Right lobe of liver (tissue), 4 donors: ENCODE measurements around the gene NPHP1.

Source experiments
- CTCF ChIP-seq, 4 donors: fragments of 200-600 bp in 3 of 4; fragments of 450-650 bp in 1 of 4; IDR thresholded peaks; one replicate each; pipeline versions ENCODE4 v1.5.1 to v1.8.0; 2016 to 2022; ENCODE audit warnings: antibody characterized with exemption in 4 of 4, mild to moderate bottlenecking in 2 of 4
- POLR2A ChIP-seq: fragments of 450-650 bp; IDR thresholded peaks from one replicate; pipeline ENCODE4 v1.6.1; 2017; ENCODE audit warnings: antibody characterized with exemption, mild to moderate bottlenecking
- donor health status: DM: no; HTN: no; CAD: no.
- donor health status: DM: no; HTN: no; CAD: no.
- donor health status: DM: no; HTN: yes; CAD: no.

GRCh38 chr2:110097506-110098220 is 107.2 kb downstream of the NPHP1 start:
- TF ChIP-seq POLR2A (no peak), CTCF (IDR thresholded peaks at IDR 0.05) (no peak)
